OCI-LY1 (cell line): Measurements from ENCODE around the gene RAMP3.
A peak's percentile ranks its signal among the peaks of the same experiment; 100 is the strongest.

Experiments
- H2AFZ ChIP-seq: fragments of 200-600 bp; sonication (generic), shearing (Covaris generic); 2 replicates; pipeline ENCODE4 v1.6.0; 2014; ENCODE audit warnings: antibody characterized with exemption, mild to moderate bottlenecking, low read length
- H3F3A ChIP-seq: fragments of 200-600 bp; sonication (generic), shearing (Covaris generic); 2 replicates; pipeline ENCODE4 v1.6.0; 2014; ENCODE audit warnings: mild to moderate bottlenecking, antibody characterized with exemption, low read length, moderate library complexity; ENCODE audit not compliant: insufficient read depth
- H3K27ac ChIP-seq: fragments of 200-600 bp; sonication (generic); 2 replicates; pipeline ENCODE4 v1.5.1; 2014; ENCODE audit warnings: low read length, mixed run types, mild to moderate bottlenecking, low read depth; ENCODE audit not compliant: poor library complexity, severe bottlenecking
- H3K27me3 ChIP-seq: fragments of 200-600 bp; sonication (generic); 2 replicates; pipeline ENCODE4 v1.6.0; 2014; ENCODE audit warnings: antibody characterized with exemption, mild to moderate bottlenecking, low read length, moderate library complexity; ENCODE audit not compliant: insufficient read depth
- H3K36me3 ChIP-seq: fragments of 200-600 bp; sonication (generic); 2 replicates; pipeline ENCODE4 v1.6.1; 2014; ENCODE audit warnings: mild to moderate bottlenecking, antibody characterized with exemption, low read length, moderate library complexity, mixed read lengths; ENCODE audit not compliant: insufficient read depth
- H3K4me1 ChIP-seq: fragments of 200-600 bp; sonication (generic); 2 replicates; pipeline ENCODE4 v1.5.1; 2014; ENCODE audit warnings: mild to moderate bottlenecking, low read length, moderate library complexity; ENCODE audit not compliant: insufficient read depth, severe bottlenecking
- H3K4me2 ChIP-seq: fragments of 200-600 bp; sonication (generic), shearing (Covaris generic); 2 replicates; pipeline ENCODE4 v1.6.1; 2014; ENCODE audit warnings: low read length
- H3K4me3 ChIP-seq: fragments of 200-600 bp; sonication (generic); 2 replicates; pipeline ENCODE4 v1.5.1; 2014; ENCODE audit warnings: low read length, low read depth, mild to moderate bottlenecking, mixed read lengths; ENCODE audit not compliant: poor library complexity, severe bottlenecking
- H3K79me2 ChIP-seq: fragments of 200-600 bp; shearing (Covaris generic); 2 replicates; pipeline ENCODE4 v1.6.1; 2016; ENCODE audit warnings: mixed run types, low read length, mixed read lengths; ENCODE audit not compliant: insufficient read depth
- H3K9ac ChIP-seq: fragments of 200-600 bp; sonication (generic), shearing (Covaris generic); 2 replicates; pipeline ENCODE4 v1.6.1; 2014; ENCODE audit warnings: mild to moderate bottlenecking, low read length, mixed read lengths
- H3K9me2 ChIP-seq: fragments of 200-600 bp; sonication (generic), shearing (Covaris generic); 2 replicates; pipeline ENCODE4 v1.6.1; 2014; ENCODE audit warnings: low read depth, mild to moderate bottlenecking, low read length, mixed read lengths
- H3K9me3 ChIP-seq: fragments of 200-600 bp; shearing (Covaris generic); 2 replicates; pipeline ENCODE4 v1.6.1; 2014; ENCODE audit warnings: low read length, mixed read lengths
- H4K20me1 ChIP-seq: fragments of 200-600 bp; sonication (generic), shearing (Covaris generic); 2 replicates; pipeline ENCODE4 v1.6.0; 2016; ENCODE audit warnings: mild to moderate bottlenecking, low read length; ENCODE audit not compliant: insufficient read depth
- CTCF ChIP-seq: fragments of 200-600 bp; sonication (generic), shearing (Covaris generic); IDR thresholded peaks from 2 replicates; pipeline ENCODE4 v1.5.1; 2017; ENCODE audit warnings: mild to moderate bottlenecking, antibody characterized with exemption, low read length, moderate library complexity, mixed read lengths
- EZH2 ChIP-seq: fragments of 200-600 bp; sonication (generic), shearing (Covaris generic); IDR thresholded peaks from 2 replicates; pipeline ENCODE4 v1.8.0; 2017; ENCODE audit warnings: borderline replicate concordance, mixed run types, mild to moderate bottlenecking, antibody characterized with exemption, low read length, moderate library complexity, mixed read lengths

Gene RAMP3

GRCh38 chr7:45157653-45158401 is at the start of gene RAMP3:
TSS of gene RAMP3 (plus strand) at chr7:45157791. CDS start at chr7:45157829, 38 bp downstream.
- Histone ChIP-seq H3K27ac (no peak within 1 kb of the TSS), H3K9ac (no peak within 1 kb of the TSS), H3K9me2 (no peaks in the 10 kb centered on the region), H3F3A (no peaks in the 10 kb centered on the region), H3K27me3 (peaks cover 4% of the 10 kb centered on the region; the same call in 1 of the 2 replicates), H3K4me1 (no peaks in the 10 kb centered on the region), H3K9me3 (no peaks in the 10 kb centered on the region), H2AFZ (no peak within 1 kb of the TSS), H3K4me3 (no peak within 1 kb of the TSS), H4K20me1 (no peaks in the 10 kb centered on the region), H3K4me2 (no peak within 1 kb of the TSS), H3K79me2 (no peaks in the 10 kb centered on the region), H3K36me3 (no peaks in the 10 kb centered on the region)
- TF ChIP-seq EZH2 (no peak), CTCF (no peak)

GRCh38 chr7:45108863-45109262 is 48.7 kb upstream of the RAMP3 start:
- H4K20me1 ChIP-seq: no peaks in the 10 kb centered on the region; the same call in 1 of the 2 replicates
- H2AFZ ChIP-seq: no peak overlapping the region
- H3K27me3 ChIP-seq: no peaks in the 10 kb centered on the region; the same call in 1 of the 2 replicates
- H3K9me2 ChIP-seq: no peaks in the 10 kb centered on the region
- H3K36me3 ChIP-seq: peaks cover 62% of the 10 kb centered on the region
- H3K4me3 ChIP-seq: no peak overlapping the region
- no peak for TF ChIP-seq EZH2
- no peak for TF ChIP-seq CTCF
- H3K9me3 ChIP-seq: no peaks in the 10 kb centered on the region
- H3K79me2 ChIP-seq: peaks cover 46% of the 10 kb centered on the region
- H3K9ac ChIP-seq: no peak overlapping the region; the same call in 1 of the 2 replicates
- peak overlapping the region; percentile 37 for H3K4me2 ChIP-seq
- no peak overlapping the region for H3K27ac ChIP-seq
- peaks cover 42% of the 10 kb centered on the region for H3K4me1 ChIP-seq
- peaks cover 5% of the 10 kb centered on the region; the same call in 1 of the 2 replicates for H3F3A ChIP-seq

- Histone ChIP-seq H3K27ac (peak within 1 kb of the TSS; percentile 81), H3K9ac (peak within 1 kb of the TSS; percentile 80), H2AFZ (no peak within 1 kb of the TSS), H3K9me3 (no peaks in the 10 kb centered on the region), H3K79me2 (peaks cover 46% of the 10 kb centered on the region), H3K4me1 (peaks cover 42% of the 10 kb centered on the region), H3K9me2 (no peaks in the 10 kb centered on the region), H3F3A (peaks cover 5% of the 10 kb centered on the region; the same call in 1 of the 2 replicates), H4K20me1 (no peaks in the 10 kb centered on the region; the same call in 1 of the 2 replicates), H3K4me2 (peak within 1 kb of the TSS; percentile 84), H3K4me3 (peak within 1 kb of the TSS; percentile 81), H3K36me3 (peaks cover 35% of the 10 kb centered on the region), H3K27me3 (peaks cover 9% of the 10 kb centered on the region; the same call in 1 of the 2 replicates)
- no peak for TF ChIP-seq EZH2
- peak; percentile 61 for TF ChIP-seq CTCF
These were observed 46.0 kb upstream of the RAMP3 start, which contains the start of gene TBRG4 for GRCh38 chr7:45111298-45112223. TSS of gene TBRG4 (minus strand) at chr7:45111697. CDS start at chr7:45109237, 2,460 bp downstream.
